Activated T-helper 2 cell treated with anti-CD3 and anti-CD28 coated beads, Interferon-gamma antibody, Interleukin-2, Interleukin-4, amounts not matched to agents 10 μg/mL and 5 μg/mL and 100 μg/mL, durations not matched to agents 14 hours and 24 hours and 36 hours (primary cell): ENCODE measurements around the gene BRAT1. TPM values are rescaled to one million over a fixed set of nuclear protein-coding genes. Genes with fewer than 3 reads are reported as not detected.

Experiments used
- DNase-seq: peaks from one replicate; pipeline ENCODE4 v3.0.0; 2021; ENCODE audit warnings: low spot score
- H3K27ac Mint-ChIP-seq: one replicate; pipeline ENCODE4 v1.8.0; 2021; ENCODE audit warnings: mixed read lengths
- H3K27me3 Mint-ChIP-seq: one replicate; pipeline ENCODE4 v1.8.0; 2021; ENCODE audit warnings: low read depth, mixed read lengths
- H3K36me3 Mint-ChIP-seq: one replicate; pipeline ENCODE4 v1.8.0; 2021; ENCODE audit warnings: low read depth, mixed read lengths
- H3K4me1 Mint-ChIP-seq: one replicate; pipeline ENCODE4 v1.8.0; 2021; ENCODE audit warnings: low read depth, mixed read lengths
- H3K4me3 Mint-ChIP-seq: one replicate; pipeline ENCODE4 v1.8.0; 2021; ENCODE audit warnings: low read depth, mild to moderate bottlenecking, moderate library complexity, mixed read lengths
- H3K9me3 Mint-ChIP-seq: one replicate; pipeline ENCODE4 v1.8.0; 2021; ENCODE audit warnings: mixed read lengths
- intact Hi-C: fragments of 100-400 bp; cut with micrococcal nuclease; formaldehyde crosslinking; loops from one replicate; pipeline ENCODE4 v1.15.1; 2023
- total RNA-seq: library from RNA; stranded (reverse); gene quantifications from 2 replicates; pipeline ENCODE4 v1.2.3, GENCODE V29; 2022

The BRAT1 gene
- total RNA-seq, 1 donor from 2014 or later = 39.9 TPM

DNA sequence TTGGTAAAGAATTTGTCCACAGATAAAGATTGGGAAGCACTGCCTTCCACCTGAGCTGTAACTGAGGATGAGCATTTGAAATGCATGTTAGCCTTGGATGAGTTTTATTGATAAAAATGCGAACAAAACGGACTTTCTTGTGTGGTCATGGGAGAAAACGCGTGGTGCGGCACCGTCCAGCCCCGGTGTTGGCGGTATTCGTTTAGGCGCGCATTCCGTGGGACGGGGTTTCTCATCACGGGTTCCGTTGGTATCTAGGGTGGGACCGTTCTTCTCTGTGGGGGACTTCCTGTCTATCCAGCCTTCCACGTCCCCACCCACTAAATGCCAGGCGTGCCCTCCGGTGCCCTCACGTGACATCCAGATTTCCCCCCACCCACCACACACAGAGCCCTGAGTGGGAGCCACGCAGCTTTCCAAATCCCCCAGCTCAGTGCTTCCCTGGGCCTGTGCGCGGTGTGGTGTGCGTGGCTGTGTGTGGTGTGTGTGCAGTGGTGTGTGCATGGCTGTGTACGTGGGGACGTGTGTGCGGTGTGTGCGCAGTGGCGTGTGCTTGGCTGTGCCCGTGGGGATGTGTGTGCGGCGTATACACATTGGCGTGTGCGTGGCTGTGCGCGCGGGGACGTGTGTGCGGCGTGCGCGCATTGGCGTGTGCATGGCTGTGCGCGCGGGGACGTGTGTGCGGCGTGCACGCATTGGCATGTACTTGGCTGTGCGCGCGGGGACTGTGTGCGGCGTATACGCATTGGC is 21.6 kb upstream of the BRAT1 start:
- Mint-ChIP-seq H3K4me3 (no peak overlapping the region), H3K27me3 (no peaks in the 10 kb centered on the region), H3K4me1 (peaks cover 7% of the 10 kb centered on the region), H3K27ac (no peak overlapping the region), H3K36me3 (no peaks in the 10 kb centered on the region), H3K9me3 (no peaks in the 10 kb centered on the region)
- intact Hi-C loops = no loop called here
- DNase-seq = no peak

DNA sequence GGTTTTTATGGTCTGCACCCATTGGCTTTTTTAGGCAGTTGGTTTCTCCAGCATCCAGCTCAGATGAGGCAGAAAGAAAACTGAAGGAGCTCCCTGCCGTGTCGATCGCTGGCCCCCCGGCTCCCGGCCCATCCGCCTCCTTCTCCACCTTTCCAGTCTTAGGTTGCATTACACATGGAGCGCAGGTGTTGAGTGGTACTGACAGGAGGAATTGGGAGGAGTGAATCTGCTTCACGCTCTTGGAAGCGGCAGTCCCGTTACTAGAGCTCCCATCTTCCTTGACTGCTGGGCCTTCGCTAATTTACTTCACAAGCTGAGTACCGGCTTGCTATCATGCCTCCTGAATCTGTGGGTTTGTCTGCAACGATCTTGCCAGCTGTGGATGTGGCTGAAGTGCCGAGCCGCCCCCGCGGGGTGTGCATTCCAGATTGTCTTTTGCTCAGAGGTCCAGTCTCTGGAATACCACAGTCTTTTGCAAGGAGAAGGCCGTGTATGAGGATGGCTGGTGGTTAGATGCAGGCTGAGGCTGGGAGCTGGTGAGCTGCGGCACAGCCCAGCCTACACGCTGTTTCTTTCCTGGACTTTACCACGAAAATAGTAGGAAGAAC is 20.5 kb upstream of the BRAT1 start:
- Mint-ChIP-seq H3K36me3 (no peaks in the 10 kb centered on the region), H3K9me3 (no peaks in the 10 kb centered on the region), H3K27me3 (no peaks in the 10 kb centered on the region), H3K27ac (no peak overlapping the region), H3K4me1 (peaks cover 7% of the 10 kb centered on the region), H3K4me3 (no peak overlapping the region)
- intact Hi-C loops = no loop called here
- no peak for DNase-seq

DNA sequence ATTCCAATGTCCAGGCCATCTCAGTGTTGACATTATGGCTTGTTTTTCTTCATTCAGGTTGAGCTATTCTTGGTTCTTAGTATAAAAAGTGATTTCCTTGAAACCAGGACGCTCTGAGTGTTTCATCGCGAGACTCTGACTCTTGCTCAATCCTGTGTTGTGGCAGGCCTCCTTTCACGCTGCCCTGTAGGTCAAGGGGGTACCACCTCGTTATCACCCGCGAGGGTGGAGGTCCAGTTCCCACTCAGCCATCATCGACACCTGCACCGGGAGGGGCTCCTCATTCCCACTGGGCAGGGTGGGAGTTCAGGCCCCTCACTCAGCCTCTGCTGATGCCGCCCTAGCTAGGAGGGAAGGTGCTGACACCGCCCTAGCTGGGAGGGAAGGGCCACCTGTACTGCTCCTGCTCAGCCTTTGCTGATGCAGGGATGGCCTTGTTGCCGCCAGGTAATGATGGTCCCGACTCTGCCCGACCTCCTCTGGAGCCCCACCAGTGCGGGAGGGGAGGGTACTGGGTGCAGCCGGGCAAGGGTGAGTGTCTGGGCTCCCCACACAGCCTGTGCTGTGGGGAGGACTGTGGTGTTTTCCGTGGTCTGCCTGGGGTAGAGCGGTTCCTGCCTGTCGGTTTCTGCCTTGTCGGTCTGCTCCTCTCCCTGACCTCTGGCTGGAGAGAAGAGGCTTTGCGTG is 19.9 kb upstream of the BRAT1 start:
- Mint-ChIP-seq H3K4me1 (peaks cover 7% of the 10 kb centered on the region), H3K9me3 (no peaks in the 10 kb centered on the region), H3K27ac (no peak overlapping the region), H3K27me3 (no peaks in the 10 kb centered on the region), H3K4me3 (no peak overlapping the region), H3K36me3 (no peaks in the 10 kb centered on the region)
- DNase-seq = no peak
- intact Hi-C loops = no loop called here

DNA sequence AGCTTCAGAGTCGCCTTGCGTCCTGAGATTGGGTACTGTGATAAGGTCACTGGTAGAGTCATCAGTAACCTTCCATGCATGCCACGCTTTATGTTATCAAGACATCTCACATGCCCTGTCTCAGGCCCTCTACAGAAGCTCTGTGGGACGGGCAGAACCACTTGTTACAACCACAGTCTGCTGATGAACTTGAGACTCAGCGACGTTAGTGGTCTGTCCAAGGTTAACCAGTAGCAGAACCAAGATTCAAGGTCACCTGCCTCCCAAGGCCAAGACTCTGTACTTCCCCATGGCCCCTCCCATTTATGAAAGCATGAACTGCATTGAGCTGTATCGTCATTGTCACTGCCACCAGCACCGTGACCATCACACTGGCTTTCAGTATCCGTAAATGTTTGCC is 18.4 kb upstream of the BRAT1 start:
- Mint-ChIP-seq H3K27ac (no peak overlapping the region), H3K36me3 (no peaks in the 10 kb centered on the region), H3K27me3 (no peaks in the 10 kb centered on the region), H3K4me1 (peaks cover 7% of the 10 kb centered on the region), H3K9me3 (no peaks in the 10 kb centered on the region), H3K4me3 (no peak overlapping the region)
- intact Hi-C loops = no loop called here
- DNase-seq = no peak

DNA sequence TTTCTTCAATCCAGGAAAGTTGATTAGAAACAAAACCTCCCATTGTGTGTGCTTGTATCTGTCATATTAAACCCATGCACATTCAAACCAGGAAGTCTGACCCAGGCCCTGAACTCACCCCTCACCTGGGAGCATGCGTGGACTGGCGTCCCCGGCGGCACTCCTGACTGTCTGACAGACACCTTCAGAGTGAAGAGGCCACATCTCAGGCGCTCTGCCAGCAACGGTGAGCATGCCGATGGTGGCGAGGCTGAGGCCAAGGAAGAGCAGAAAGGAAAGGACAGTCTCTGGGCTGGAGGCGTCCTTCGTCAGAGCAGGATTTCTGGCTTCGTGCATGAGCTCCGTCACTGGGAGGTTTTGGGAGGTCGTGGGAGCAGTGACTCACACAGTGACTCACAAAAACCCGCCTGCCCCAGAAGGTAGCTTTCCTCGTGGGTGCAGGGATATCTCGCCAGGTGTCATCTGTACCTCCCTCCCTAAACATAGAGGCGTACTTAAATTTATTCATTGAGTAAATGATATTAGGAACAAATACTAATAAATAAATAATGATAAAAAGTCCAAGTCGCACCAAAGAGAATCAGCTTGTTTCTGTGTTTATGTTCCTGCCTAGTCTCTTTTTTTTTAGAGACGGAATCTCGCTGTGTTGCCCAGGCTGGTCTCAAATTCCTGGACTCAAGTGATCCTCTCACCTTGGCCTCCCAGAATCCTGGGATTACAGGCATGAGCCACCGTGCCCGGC is 16.9 kb upstream of the BRAT1 start:
- Mint-ChIP-seq H3K27ac (no peak overlapping the region), H3K27me3 (no peaks in the 10 kb centered on the region), H3K4me3 (no peak overlapping the region), H3K4me1 (peaks cover 7% of the 10 kb centered on the region), H3K9me3 (no peaks in the 10 kb centered on the region), H3K36me3 (no peaks in the 10 kb centered on the region)
- intact Hi-C loops = no loop called here
- no peak for DNase-seq

DNA sequence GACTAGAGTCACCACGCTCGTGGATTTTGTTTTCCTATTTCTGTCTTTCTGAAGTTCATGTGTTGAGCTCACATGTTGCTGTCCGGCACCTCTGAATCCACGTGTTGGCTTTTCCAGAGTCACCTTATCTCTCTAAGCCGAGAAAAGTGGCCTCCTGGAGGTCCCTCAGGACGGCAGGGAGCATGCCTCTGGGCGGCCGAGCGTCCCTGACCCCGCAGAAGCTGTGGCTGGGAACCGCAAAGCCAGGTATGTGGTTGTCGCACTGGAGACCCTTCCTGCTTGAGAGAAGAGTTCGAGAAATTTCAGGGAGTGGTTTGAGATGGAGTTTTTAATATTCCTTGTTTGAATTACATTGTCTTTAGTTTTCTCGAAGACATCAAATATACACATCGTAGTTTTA is 16.1 kb upstream of the BRAT1 start:
- H3K27ac Mint-ChIP-seq = no peak overlapping the region
- no peak for DNase-seq
- no peaks in the 10 kb centered on the region for H3K9me3 Mint-ChIP-seq
- H3K4me1 Mint-ChIP-seq = peaks cover 7% of the 10 kb centered on the region
- H3K27me3 Mint-ChIP-seq = no peaks in the 10 kb centered on the region
- H3K4me3 Mint-ChIP-seq = no peak overlapping the region
- intact Hi-C loops = no loop called here
- H3K36me3 Mint-ChIP-seq = no peaks in the 10 kb centered on the region

DNA sequence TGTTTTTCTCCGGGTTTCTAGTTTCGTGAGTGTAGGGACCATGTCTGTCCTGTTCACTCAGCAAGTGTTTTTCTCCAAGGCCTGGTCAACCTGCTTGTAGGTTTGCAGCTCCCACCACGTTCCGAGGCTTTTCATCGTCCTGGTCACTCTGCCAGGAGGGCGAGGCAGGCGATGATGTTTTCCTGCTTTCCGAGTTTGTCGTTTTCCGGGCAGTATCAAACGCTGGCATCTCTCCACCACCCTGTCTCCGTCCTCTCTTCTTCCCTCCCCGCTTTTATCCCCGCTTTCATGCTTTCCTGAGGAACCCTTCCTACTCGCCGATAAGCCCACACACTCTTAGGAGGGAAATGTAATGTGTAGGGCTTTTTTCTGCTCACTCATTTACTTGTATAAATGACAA is 14.7 kb upstream of the BRAT1 start:
- no peaks in the 10 kb centered on the region for H3K36me3 Mint-ChIP-seq
- peaks cover 7% of the 10 kb centered on the region for H3K4me1 Mint-ChIP-seq
- no peak overlapping the region for H3K27ac Mint-ChIP-seq
- H3K4me3 Mint-ChIP-seq = no peak overlapping the region
- intact Hi-C loops = no loop called here
- no peaks in the 10 kb centered on the region for H3K27me3 Mint-ChIP-seq
- H3K9me3 Mint-ChIP-seq = no peaks in the 10 kb centered on the region
- DNase-seq = no peak

DNA sequence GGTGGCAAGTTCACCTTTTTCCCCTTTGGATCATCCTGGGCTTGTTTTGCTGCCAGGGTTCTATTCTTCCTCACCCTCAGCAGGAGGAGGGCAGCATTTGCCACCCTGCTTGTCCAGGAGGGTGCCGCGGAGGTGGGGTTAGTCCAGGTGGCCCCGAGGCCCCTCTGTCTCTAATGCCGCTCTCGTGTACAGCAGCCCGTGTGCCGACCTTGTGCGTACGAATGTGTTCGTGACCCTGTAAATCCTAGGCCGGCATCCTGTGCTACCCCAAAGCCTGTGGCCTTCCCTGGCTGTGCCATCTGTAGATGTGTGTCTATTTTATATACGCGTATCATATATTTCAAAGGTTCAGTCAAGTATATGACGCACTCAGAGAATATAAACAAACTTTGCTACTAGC is 14.1 kb upstream of the BRAT1 start:
- Mint-ChIP-seq H3K4me3 (no peak overlapping the region), H3K27me3 (no peaks in the 10 kb centered on the region), H3K9me3 (no peaks in the 10 kb centered on the region), H3K36me3 (no peaks in the 10 kb centered on the region), H3K4me1 (peaks cover 4% of the 10 kb centered on the region), H3K27ac (no peak overlapping the region)
- no peak for DNase-seq
- intact Hi-C loops = no loop called here

DNA sequence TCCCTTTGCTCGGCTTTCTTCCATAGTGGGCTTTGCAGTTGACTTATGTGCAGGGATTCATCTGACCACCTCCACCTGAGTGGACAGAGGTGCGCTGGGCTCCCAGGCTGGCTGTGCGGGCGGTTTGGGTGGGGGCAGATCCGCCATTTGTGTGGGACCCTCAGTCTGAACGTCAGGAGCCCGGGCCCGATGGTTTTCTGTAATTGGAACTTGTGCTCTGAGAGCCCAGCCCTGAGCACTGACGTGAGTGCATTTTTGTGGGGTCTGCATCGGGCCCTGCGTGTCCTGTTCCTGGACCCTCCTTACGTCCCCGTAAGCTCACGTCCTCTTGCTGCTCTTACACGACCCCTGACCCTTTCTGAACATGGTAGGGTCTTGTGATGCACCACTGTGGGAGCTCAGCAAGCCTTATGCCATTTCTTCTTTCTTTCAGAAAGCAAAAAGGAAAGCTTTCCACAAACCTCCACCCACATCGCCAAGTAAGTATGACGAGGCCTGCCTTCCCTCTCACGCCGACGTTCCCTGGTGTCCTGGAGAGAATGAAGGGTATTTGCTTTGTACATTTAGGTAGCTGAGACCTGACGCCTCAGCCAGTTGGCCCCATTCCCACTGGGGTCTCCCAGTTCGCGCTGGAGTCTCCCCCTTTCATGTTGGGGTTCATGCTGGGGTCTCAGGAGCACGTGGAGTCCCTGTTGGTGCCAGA is 13.3 kb upstream of the BRAT1 start:
- H3K4me3 Mint-ChIP-seq = no peak overlapping the region
- intact Hi-C loops = no loop called here
- peaks cover 4% of the 10 kb centered on the region for H3K4me1 Mint-ChIP-seq
- no peaks in the 10 kb centered on the region for H3K9me3 Mint-ChIP-seq
- H3K27me3 Mint-ChIP-seq = no peaks in the 10 kb centered on the region
- no peaks in the 10 kb centered on the region for H3K36me3 Mint-ChIP-seq
- H3K27ac Mint-ChIP-seq = no peak overlapping the region
- DNase-seq = no peak

DNA sequence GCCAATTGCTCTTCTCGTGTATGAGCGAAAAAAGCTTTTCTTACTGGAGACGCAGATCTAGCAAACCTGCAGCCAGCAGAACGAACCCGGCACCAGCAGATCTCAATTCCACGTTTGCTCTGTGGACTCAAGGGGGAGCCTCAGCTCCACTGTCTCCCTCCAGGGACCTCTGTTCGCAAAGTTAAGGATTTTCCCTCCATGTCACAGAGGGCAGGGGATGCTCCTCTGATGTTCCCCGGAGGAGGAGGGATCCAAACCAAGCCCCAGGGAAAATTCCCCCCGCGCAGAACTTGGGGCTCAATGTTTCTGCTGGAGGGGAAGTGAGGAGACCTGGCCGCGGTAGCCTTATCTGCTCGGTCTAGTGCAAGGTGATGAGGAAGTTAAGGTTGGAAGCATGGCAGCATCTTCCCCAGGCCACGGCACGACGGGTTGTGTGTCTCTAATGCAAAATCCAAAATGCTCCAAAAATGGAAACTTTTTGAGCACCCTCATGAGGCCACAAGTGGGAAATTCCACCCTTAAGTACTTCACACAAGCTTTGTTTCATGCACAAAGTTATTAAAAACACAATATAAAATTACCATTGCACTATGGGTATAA is 12.5 kb upstream of the BRAT1 start:
- no peaks in the 10 kb centered on the region for H3K36me3 Mint-ChIP-seq
- intact Hi-C loops = no loop called here
- no peak for DNase-seq
- no peak overlapping the region for H3K4me3 Mint-ChIP-seq
- no peak overlapping the region for H3K27ac Mint-ChIP-seq
- peaks cover 4% of the 10 kb centered on the region for H3K4me1 Mint-ChIP-seq
- H3K9me3 Mint-ChIP-seq = no peaks in the 10 kb centered on the region
- no peaks in the 10 kb centered on the region for H3K27me3 Mint-ChIP-seq

DNA sequence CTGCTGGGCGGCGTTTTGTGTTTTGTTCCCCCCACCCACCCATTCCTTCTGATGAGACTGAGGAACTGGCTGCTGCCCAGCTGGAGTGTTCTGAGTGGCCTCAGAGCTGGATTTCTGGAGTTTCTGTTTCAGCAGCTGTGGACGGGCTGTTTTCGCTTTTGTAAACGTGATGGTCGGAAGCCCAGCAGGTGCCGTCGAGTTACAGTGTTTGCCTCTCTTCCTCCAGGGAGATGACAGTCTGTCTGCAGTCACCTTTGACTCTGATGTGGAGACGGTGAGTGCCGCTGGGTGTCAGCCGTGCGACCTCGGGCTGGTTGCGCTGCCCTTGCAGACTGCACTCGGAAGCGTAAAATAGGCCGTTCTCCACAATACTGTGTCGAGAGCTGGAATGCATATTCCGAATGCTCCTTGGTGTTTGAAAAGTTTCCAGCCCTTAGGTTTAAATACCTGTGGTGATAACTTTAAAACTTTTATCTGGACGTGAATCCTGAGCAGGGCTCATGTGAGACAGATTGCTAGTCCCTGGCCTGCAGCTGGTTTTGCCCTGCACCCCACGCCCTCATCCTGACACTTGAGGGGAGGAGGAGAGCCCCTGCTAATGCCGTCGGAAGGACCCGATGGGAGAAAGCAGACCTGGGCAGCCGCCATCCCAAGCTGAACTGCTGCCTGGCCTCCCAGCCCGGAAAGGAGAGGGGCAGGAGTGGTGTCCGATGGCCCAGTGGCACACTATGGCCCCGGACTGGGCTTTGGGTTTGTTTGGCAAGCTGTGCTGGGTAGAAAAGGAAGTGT is 11.8 kb upstream of the BRAT1 start:
- H3K27me3 Mint-ChIP-seq = no peaks in the 10 kb centered on the region
- no peak overlapping the region for H3K27ac Mint-ChIP-seq
- no peak overlapping the region for H3K4me3 Mint-ChIP-seq
- intact Hi-C loops = no loop called here
- H3K9me3 Mint-ChIP-seq = no peaks in the 10 kb centered on the region
- H3K36me3 Mint-ChIP-seq = no peaks in the 10 kb centered on the region
- peaks cover 5% of the 10 kb centered on the region for H3K4me1 Mint-ChIP-seq
- DNase-seq = no peak
